Uterus (tissue), 4 donors: ENCODE measurements around the gene MAP4K4. TPM values are rescaled to one million over a fixed set of nuclear protein-coding genes. Genes with fewer than 3 reads are reported as not detected.

Experiments
- DNase-seq, 2 donors: peaks; one replicate each; pipeline ENCODE4 v3.0.0-alpha.2; 2019 to 2020
- H3K27ac ChIP-seq, 2 donors: fragments of 200-600 bp; sonication (generic); 1 replicate in 1 of 2; 2 replicates in 1 of 2; pipeline ENCODE4 v1.5.1; 2016 to 2018
- H3K27me3 ChIP-seq, 2 donors: fragments of 200-600 bp; sonication (generic); one replicate each; pipeline ENCODE4 v1.5.1; 2018 to 2019; ENCODE audit warnings: control low read depth in 1 of 2
- H3K36me3 ChIP-seq, 2 donors: fragments of 200-600 bp; sonication (generic); one replicate each; pipeline ENCODE4 v1.5.1; 2019; ENCODE audit warnings: control low read depth in 1 of 2
- H3K4me1 ChIP-seq, 2 donors: fragments of 200-600 bp; sonication (generic); one replicate each; pipeline ENCODE4 v1.5.1; 2018 to 2019; ENCODE audit warnings: control low read depth in 1 of 2
- H3K4me3 ChIP-seq, 2 donors: fragments of 200-600 bp; sonication (generic); 1 replicate in 1 of 2; 2 replicates in 1 of 2; pipeline ENCODE4 v1.5.1; 2018 to 2019; ENCODE audit warnings: mild to moderate bottlenecking in 1 of 2
- H3K9me3 ChIP-seq, 2 donors: fragments of 200-600 bp; sonication (generic); one replicate each; pipeline ENCODE4 v1.5.1; 2019; ENCODE audit warnings: control low read depth in 1 of 2
- CTCF ChIP-seq, 4 experiments: fragments of 200-600 bp in 2 of 4; fragments of 450-650 bp in 2 of 4; sonication (generic) in 2 of 4; IDR thresholded peaks; one replicate each; pipeline ENCODE4 v1.5.1; 2016 to 2019; ENCODE audit warnings: antibody characterized with exemption in 4 of 4, mild to moderate bottlenecking in 2 of 4, moderate library complexity in 1 of 4
- POLR2A ChIP-seq, 2 donors: fragments of 450-650 bp; IDR thresholded peaks; one replicate each; pipeline ENCODE4 v1.6.1; 2016; ENCODE audit warnings: antibody characterized with exemption in 2 of 2, mild to moderate bottlenecking in 1 of 2, moderate library complexity in 1 of 2
- intact Hi-C: fragments of 100-400 bp; cut with DNase I; formaldehyde crosslinking; loops from one replicate; pipeline ENCODE4 v1.15.1; 2023; ENCODE audit warnings: low total_unique reads
- total RNA-seq, 4 donors: library from RNA; depleted of rRNA in 3 of 4; stranded (reverse); fragments of >200 nt in 3 of 4; gene quantifications; one replicate each; pipeline versions ENCODE4 v1.1.0 to v1.2.4, GENCODE V29; 2014 to 2023
- donor health status: DM: yes; HTN: yes; CAD: no.

MAP4K4 gene
- total RNA-seq, 4 donors from 2014 or later, result 17.9 to 87.2 (median 55.4) TPM

GRCh38 chr2:101781791-101782426 lies 84.4 kb downstream of the MAP4K4 start:
- Histone ChIP-seq H3K9me3 (no peaks in the 10 kb centered on the region), H3K36me3 (no peaks in the 10 kb centered on the region), H3K4me1 (no peaks in the 10 kb centered on the region), H3K27me3 (no peaks in the 10 kb centered on the region), H3K27ac (no peak overlapping the region), H3K4me3 (no peak overlapping the region)
- DNase-seq, result no peak
- TF ChIP-seq CTCF (IDR thresholded peaks at IDR 0.05) (no peak), POLR2A (IDR thresholded peaks at IDR 0.05) (no peak)
- intact Hi-C loops, result no loop called here

- H3K9me3 ChIP-seq, result no peaks in the 10 kb centered on the region
- no peaks in the 10 kb centered on the region for H3K36me3 ChIP-seq
- no peak for DNase-seq
- H3K27ac ChIP-seq, result no peak overlapping the region
- H3K27me3 ChIP-seq, result no peaks in the 10 kb centered on the region
- no peak overlapping the region for H3K4me3 ChIP-seq
- intact Hi-C loops, result no loop called here
- H3K4me1 ChIP-seq, result no peaks in the 10 kb centered on the region
- TF ChIP-seq CTCF (IDR thresholded peaks at IDR 0.05) (no peak), POLR2A (IDR thresholded peaks at IDR 0.05) (no peak)
Observed at GRCh38 chr2:101782427-101782792, 84.9 kb downstream of the MAP4K4 start.

- H3K27ac ChIP-seq, result no peak overlapping the region
- no peaks in the 10 kb centered on the region for H3K36me3 ChIP-seq
- no peak for DNase-seq
- no peaks in the 10 kb centered on the region for H3K27me3 ChIP-seq
- H3K4me3 ChIP-seq, result no peak overlapping the region
- TF ChIP-seq CTCF (IDR thresholded peaks at IDR 0.05) (no peak), POLR2A (IDR thresholded peaks at IDR 0.05) (no peak)
- intact Hi-C loops, result no loop called here
- no peaks in the 10 kb centered on the region for H3K4me1 ChIP-seq
- H3K9me3 ChIP-seq, result no peaks in the 10 kb centered on the region
Observed at GRCh38 chr2:101787097-101787496, 89.6 kb downstream of the MAP4K4 start.

GRCh38 chr2:101788565-101788964 lies 91.1 kb downstream of the MAP4K4 start:
- no peak for TF ChIP-seq POLR2A (IDR thresholded peaks at IDR 0.05)
- no peak for TF ChIP-seq CTCF (IDR thresholded peaks at IDR 0.05)
- DNase-seq, result no peak
- Histone ChIP-seq H3K4me3 (no peak overlapping the region), H3K9me3 (no peaks in the 10 kb centered on the region), H3K4me1 (no peaks in the 10 kb centered on the region), H3K27me3 (no peaks in the 10 kb centered on the region), H3K36me3 (no peaks in the 10 kb centered on the region), H3K27ac (peak overlapping the region; percentile 13 to 23)
- intact Hi-C loops, result no loop called here

- Histone ChIP-seq H3K27ac (peak overlapping the region; percentile 75 to 79), H3K4me1 (no peaks in the 10 kb centered on the region), H3K36me3 (no peaks in the 10 kb centered on the region), H3K4me3 (no peak overlapping the region), H3K27me3 (no peaks in the 10 kb centered on the region), H3K9me3 (no peaks in the 10 kb centered on the region)
- no peak for DNase-seq
- TF ChIP-seq POLR2A (IDR thresholded peaks at IDR 0.05) (no peak), CTCF (IDR thresholded peaks at IDR 0.05) (no peak)
- intact Hi-C loops, result no loop called here
Observed at GRCh38 chr2:101788995-101789970, 91.8 kb downstream of the MAP4K4 start.
